ENCODE results near the gene MCCC2. TPM values are rescaled to one million over a fixed set of nuclear protein-coding genes. Genes with fewer than 3 reads are reported as not detected.
"Not testable (repeated sequence)": the region's sequence is repeated elsewhere in the genome, so short reads cannot be mapped to it uniquely, and the experiment has no call there.

MCCC2 gene
- total RNA-seq, 4 donors from 2014 or later = 56.2 to 112 (median 89.2) TPM

- WGBS, 2 donors = 77 to 83% methylated on average over 9 of the region's 9 CpGs
- H3K36me3 ChIP-seq = peaks cover 13 to 29% of the 10 kb centered on the region in 2 donors
- no peak overlapping the region for H3K27ac ChIP-seq
- no peak for DNase-seq
- H3K27me3 ChIP-seq = no peaks in the 10 kb centered on the region
- TF ChIP-seq, protein P1, sequence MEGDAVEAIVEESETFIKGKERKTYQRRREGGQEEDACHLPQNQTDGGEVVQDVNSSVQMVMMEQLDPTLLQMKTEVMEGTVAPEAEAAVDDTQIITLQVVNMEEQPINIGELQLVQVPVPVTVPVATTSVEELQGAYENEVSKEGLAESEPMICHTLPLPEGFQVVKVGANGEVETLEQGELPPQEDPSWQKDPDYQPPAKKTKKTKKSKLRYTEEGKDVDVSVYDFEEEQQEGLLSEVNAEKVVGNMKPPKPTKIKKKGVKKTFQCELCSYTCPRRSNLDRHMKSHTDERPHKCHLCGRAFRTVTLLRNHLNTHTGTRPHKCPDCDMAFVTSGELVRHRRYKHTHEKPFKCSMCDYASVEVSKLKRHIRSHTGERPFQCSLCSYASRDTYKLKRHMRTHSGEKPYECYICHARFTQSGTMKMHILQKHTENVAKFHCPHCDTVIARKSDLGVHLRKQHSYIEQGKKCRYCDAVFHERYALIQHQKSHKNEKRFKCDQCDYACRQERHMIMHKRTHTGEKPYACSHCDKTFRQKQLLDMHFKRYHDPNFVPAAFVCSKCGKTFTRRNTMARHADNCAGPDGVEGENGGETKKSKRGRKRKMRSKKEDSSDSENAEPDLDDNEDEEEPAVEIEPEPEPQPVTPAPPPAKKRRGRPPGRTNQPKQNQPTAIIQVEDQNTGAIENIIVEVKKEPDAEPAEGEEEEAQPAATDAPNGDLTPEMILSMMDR (IDR thresholded peaks at IDR 0.05) = no peak
- no peak for TF ChIP-seq POLR2A (IDR thresholded peaks at IDR 0.05)
- intact Hi-C loops (cut with DNase I) = no loop called here
- H3K4me3 ChIP-seq (replicated peaks in 1 of 3) = no peak overlapping the region
- no peaks in the 10 kb centered on the region for H3K4me1 ChIP-seq
- no peaks in the 10 kb centered on the region for H3K9me3 ChIP-seq
Observed at GRCh38 chr5:71652803-71653543, 65.8 kb downstream of the MCCC2 start.

- intact Hi-C loops (cut with DNase I) = no loop called here
- WGBS, 2 donors = 86 to 87% methylated on average over 3 of the region's 3 CpGs
- Histone ChIP-seq H3K27me3 (no peaks in the 10 kb centered on the region), H3K4me3 (replicated peaks in 1 of 3) (no peak overlapping the region), H3K27ac (no peak overlapping the region), H3K4me1 (peaks cover 14 to 24% of the 10 kb centered on the region in 2 donors), H3K9me3 (no peaks in the 10 kb centered on the region), H3K36me3 (peaks cover 0 to 4% of the 10 kb centered on the region in 2 donors)
- no peak for DNase-seq
- no peak for TF ChIP-seq POLR2A (IDR thresholded peaks at IDR 0.05)
- TF ChIP-seq, protein P1 (IDR thresholded peaks at IDR 0.05) = peak in 2 of 6 experiments; percentile 13 to 27
Observed at GRCh38 chr5:71658916-71659662, 71.9 kb downstream of the MCCC2 start.

- Histone ChIP-seq H3K9me3 (no peaks in the 10 kb centered on the region), H3K4me3 (replicated peaks in 1 of 3) (no peak overlapping the region), H3K4me1 (peaks cover 25 to 34% of the 10 kb centered on the region in 2 donors), H3K36me3 (no peaks in the 10 kb centered on the region), H3K27ac (peak overlapping the region; percentile 11 to 44 (median 44)), H3K27me3 (no peaks in the 10 kb centered on the region)
- TF ChIP-seq, protein P1 (IDR thresholded peaks at IDR 0.05) = no peak
- TF ChIP-seq POLR2A (IDR thresholded peaks at IDR 0.05) = no peak
- intact Hi-C loops (cut with DNase I) = no loop called here
- DNase-seq = peak; percentile 80 to 82
- 58 to 65% methylated on average over 11 of the region's 11 CpGs for WGBS, 2 donors
Observed at GRCh38 chr5:71662381-71662780, 75.2 kb downstream of the MCCC2 start.

- intact Hi-C loops (cut with DNase I) = no loop called here
- no peak for TF ChIP-seq POLR2A (IDR thresholded peaks at IDR 0.05)
- TF ChIP-seq, protein P1 (IDR thresholded peaks at IDR 0.05) = no peak
- 83 to 87% methylated on average over 6 of the region's 6 CpGs for WGBS, 2 donors
Observed at GRCh38 chr5:71663191-71663969, 76.2 kb downstream of the MCCC2 start.

DNA sequence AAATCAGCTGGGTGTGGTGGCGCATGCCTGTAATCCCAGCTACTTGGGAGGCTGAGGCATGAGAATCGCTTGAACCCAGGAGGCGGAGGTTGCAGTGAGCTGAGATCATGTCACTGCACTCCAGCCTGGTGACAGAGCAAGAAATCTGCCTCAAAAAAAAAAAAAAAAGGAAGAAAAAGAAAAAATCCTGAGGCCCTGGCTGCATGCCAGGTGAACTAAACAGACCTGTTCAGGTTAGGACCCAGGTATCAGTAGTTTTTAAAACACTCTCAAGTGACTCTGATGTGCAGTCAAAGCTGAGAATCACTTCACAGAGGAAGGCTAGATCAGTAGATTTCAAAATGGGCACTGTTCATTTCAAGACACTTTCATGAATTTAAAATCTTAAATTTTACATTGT, 77.5 kb downstream of the MCCC2 start:
- intact Hi-C loops (cut with DNase I); H3K9me3 ChIP-seq; H3K4me3 ChIP-seq (replicated peaks in 1 of 3); H3K27me3 ChIP-seq; H3K36me3 ChIP-seq: not testable (repeated sequence)
- peak; percentile 86 to 89 for DNase-seq
- WGBS, 2 donors = 80 to 88% methylated on average over 3 of the region's 3 CpGs
- Histone ChIP-seq H3K27ac (peak overlapping the region; percentile 47 to 63 (median 49)), H3K4me1 (peaks cover 25 to 34% of the 10 kb centered on the region in 2 donors)

More at GRCh38 chr5:71663191-71663969, 76.2 kb downstream of the MCCC2 start:
- Histone ChIP-seq H3K27me3 (no peaks in the 10 kb centered on the region), H3K36me3 (no peaks in the 10 kb centered on the region), H3K9me3 (no peaks in the 10 kb centered on the region), H3K27ac (peak overlapping the region; percentile 11 to 44 (median 44)), H3K4me1 (peaks cover 25 to 34% of the 10 kb centered on the region in 2 donors), H3K4me3 (replicated peaks in 1 of 3) (no peak overlapping the region)
- no peak for DNase-seq

Data from thyroid gland (tissue), 4 donors.